Thoracic aorta (tissue), 2 donors: ENCODE results near the gene ERP44. TPM values are rescaled to one million over a fixed set of nuclear protein-coding genes. Genes with fewer than 3 reads are reported as not detected.

Experiments used
- ATAC-seq: fragments of 150-250 bp; one replicate; pipeline ENCODE4 v1.8.0; 2017; ENCODE audit warnings: low read depth; ENCODE audit not compliant: insufficient number of reproducible peaks, low FRiP score
- DNase-seq: peaks from one replicate; pipeline ENCODE4 v3.0.0-alpha.2; 2020; ENCODE audit warnings: low spot score
- H3K27ac ChIP-seq, 2 donors: fragments of 200-600 bp; sonication (generic); 1 replicate in 1 of 2; 2 replicates in 1 of 2; pipeline ENCODE4 v1.5.1; 2016; ENCODE audit warnings: mild to moderate bottlenecking in 2 of 2, moderate library complexity in 2 of 2
- H3K27me3 ChIP-seq: fragments of 200-600 bp; sonication (generic); replicated peaks from 2 replicates; pipeline ENCODE4 v1.6.0; 2016; ENCODE audit warnings: mild to moderate bottlenecking; ENCODE audit not compliant: insufficient read depth
- H3K36me3 ChIP-seq: fragments of 200-600 bp; sonication (generic); one replicate; pipeline ENCODE4 v1.5.1; 2016
- H3K4me1 ChIP-seq, 2 donors: fragments of 200-600 bp; sonication (generic); 1 replicate in 1 of 2; 2 replicates in 1 of 2; pipeline versions ENCODE4 v1.5.1 to v1.6.0; 2016; ENCODE audit warnings: low read depth in 2 of 2, mild to moderate bottlenecking in 1 of 2; ENCODE audit not compliant: control insufficient read depth in 1 of 2
- H3K4me3 ChIP-seq: fragments of 200-600 bp; sonication (generic); 2 replicates; pipeline ENCODE4 v1.5.1; 2016; ENCODE audit warnings: mild to moderate bottlenecking
- H3K9me3 ChIP-seq: fragments of 200-600 bp; sonication (generic); 2 replicates; pipeline ENCODE4 v1.5.1; 2016
- CTCF ChIP-seq: fragments of 200-600 bp; sonication (generic); IDR thresholded peaks from one replicate; pipeline ENCODE4 v1.5.1; 2019; ENCODE audit warnings: antibody characterized with exemption
- total RNA-seq, 2 donors: library from RNA; depleted of rRNA; stranded (reverse); fragments of >200 nt; gene quantifications; one replicate each; pipeline versions ENCODE4 v1.1.0 to v1.2.3, GENCODE V29; 2016

The ERP44 gene
- total RNA-seq, 2 donors from 2014 or later, result 13.8 to 17.6 TPM

GRCh38 chr9:99948896-99949295 is 149.9 kb downstream of the ERP44 start:
- no peak for ATAC-seq
- Histone ChIP-seq H3K4me1 (no peaks in the 10 kb centered on the region), H3K27ac (no peak overlapping the region), H3K27me3 (no peaks in the 10 kb centered on the region), H3K36me3 (no peaks in the 10 kb centered on the region), H3K9me3 (no peaks in the 10 kb centered on the region), H3K4me3 (no peak overlapping the region)
- TF ChIP-seq CTCF, result no peak
- DNase-seq, result no peak

- H3K27me3 ChIP-seq, result no peaks in the 10 kb centered on the region
- DNase-seq (no peak), ATAC-seq (no peak)
- no peak overlapping the region for H3K27ac ChIP-seq
- H3K4me1 ChIP-seq, result no peaks in the 10 kb centered on the region
- no peak for TF ChIP-seq CTCF
- H3K4me3 ChIP-seq, result no peak overlapping the region
- no peaks in the 10 kb centered on the region for H3K36me3 ChIP-seq
- no peaks in the 10 kb centered on the region for H3K9me3 ChIP-seq
Measured at GRCh38 chr9:99948482-99948881, 150.3 kb downstream of the ERP44 start.

GRCh38 chr9:99947395-99947794 is 151.4 kb downstream of the ERP44 start:
- no peak overlapping the region for H3K4me3 ChIP-seq
- DNase-seq, result no peak
- no peaks in the 10 kb centered on the region for H3K27me3 ChIP-seq
- no peak for ATAC-seq
- H3K9me3 ChIP-seq, result no peaks in the 10 kb centered on the region
- no peak overlapping the region for H3K27ac ChIP-seq
- H3K36me3 ChIP-seq, result no peaks in the 10 kb centered on the region
- TF ChIP-seq CTCF, result no peak
- no peaks in the 10 kb centered on the region for H3K4me1 ChIP-seq

GRCh38 chr9:99936947-99937587 is 161.7 kb downstream of the ERP44 start:
- no peaks in the 10 kb centered on the region for H3K4me1 ChIP-seq
- no peak for TF ChIP-seq CTCF
- H3K27me3 ChIP-seq, result no peaks in the 10 kb centered on the region
- no peak for ATAC-seq
- no peaks in the 10 kb centered on the region for H3K36me3 ChIP-seq
- no peak overlapping the region for H3K27ac ChIP-seq
- H3K4me3 ChIP-seq, result no peak overlapping the region
- no peak for DNase-seq
- H3K9me3 ChIP-seq, result peaks cover 3% of the 10 kb centered on the region

- no peaks in the 10 kb centered on the region for H3K36me3 ChIP-seq
- no peak for ATAC-seq
- H3K27ac ChIP-seq, result no peak overlapping the region
- H3K9me3 ChIP-seq, result peaks cover 4% of the 10 kb centered on the region
- H3K4me1 ChIP-seq, result peaks cover 0 to 8% of the 10 kb centered on the region in 2 donors
- no peaks in the 10 kb centered on the region for H3K27me3 ChIP-seq
- TF ChIP-seq CTCF, result no peak
- no peak overlapping the region for H3K4me3 ChIP-seq
- DNase-seq, result no peak
Measured at GRCh38 chr9:99931155-99931840, 167.5 kb downstream of the ERP44 start.
